SH-SY5Y (cell line): ENCODE measurements around the gene FAT2.

Source experiments
- GATA2 ChIP-seq: IDR thresholded peaks from 2 replicates; pipeline ENCODE4 v1.6.1; 2011; ENCODE audit warnings: mild to moderate bottlenecking, low read depth, low read length
- GATA3 ChIP-seq: IDR thresholded peaks from 2 replicates; pipeline ENCODE4 v1.6.1; 2011; ENCODE audit warnings: low read depth, mild to moderate bottlenecking, low read length, moderate library complexity

FAT2 gene, protein sequence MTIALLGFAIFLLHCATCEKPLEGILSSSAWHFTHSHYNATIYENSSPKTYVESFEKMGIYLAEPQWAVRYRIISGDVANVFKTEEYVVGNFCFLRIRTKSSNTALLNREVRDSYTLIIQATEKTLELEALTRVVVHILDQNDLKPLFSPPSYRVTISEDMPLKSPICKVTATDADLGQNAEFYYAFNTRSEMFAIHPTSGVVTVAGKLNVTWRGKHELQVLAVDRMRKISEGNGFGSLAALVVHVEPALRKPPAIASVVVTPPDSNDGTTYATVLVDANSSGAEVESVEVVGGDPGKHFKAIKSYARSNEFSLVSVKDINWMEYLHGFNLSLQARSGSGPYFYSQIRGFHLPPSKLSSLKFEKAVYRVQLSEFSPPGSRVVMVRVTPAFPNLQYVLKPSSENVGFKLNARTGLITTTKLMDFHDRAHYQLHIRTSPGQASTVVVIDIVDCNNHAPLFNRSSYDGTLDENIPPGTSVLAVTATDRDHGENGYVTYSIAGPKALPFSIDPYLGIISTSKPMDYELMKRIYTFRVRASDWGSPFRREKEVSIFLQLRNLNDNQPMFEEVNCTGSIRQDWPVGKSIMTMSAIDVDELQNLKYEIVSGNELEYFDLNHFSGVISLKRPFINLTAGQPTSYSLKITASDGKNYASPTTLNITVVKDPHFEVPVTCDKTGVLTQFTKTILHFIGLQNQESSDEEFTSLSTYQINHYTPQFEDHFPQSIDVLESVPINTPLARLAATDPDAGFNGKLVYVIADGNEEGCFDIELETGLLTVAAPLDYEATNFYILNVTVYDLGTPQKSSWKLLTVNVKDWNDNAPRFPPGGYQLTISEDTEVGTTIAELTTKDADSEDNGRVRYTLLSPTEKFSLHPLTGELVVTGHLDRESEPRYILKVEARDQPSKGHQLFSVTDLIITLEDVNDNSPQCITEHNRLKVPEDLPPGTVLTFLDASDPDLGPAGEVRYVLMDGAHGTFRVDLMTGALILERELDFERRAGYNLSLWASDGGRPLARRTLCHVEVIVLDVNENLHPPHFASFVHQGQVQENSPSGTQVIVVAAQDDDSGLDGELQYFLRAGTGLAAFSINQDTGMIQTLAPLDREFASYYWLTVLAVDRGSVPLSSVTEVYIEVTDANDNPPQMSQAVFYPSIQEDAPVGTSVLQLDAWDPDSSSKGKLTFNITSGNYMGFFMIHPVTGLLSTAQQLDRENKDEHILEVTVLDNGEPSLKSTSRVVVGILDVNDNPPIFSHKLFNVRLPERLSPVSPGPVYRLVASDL (N-terminal part only)

DNA sequence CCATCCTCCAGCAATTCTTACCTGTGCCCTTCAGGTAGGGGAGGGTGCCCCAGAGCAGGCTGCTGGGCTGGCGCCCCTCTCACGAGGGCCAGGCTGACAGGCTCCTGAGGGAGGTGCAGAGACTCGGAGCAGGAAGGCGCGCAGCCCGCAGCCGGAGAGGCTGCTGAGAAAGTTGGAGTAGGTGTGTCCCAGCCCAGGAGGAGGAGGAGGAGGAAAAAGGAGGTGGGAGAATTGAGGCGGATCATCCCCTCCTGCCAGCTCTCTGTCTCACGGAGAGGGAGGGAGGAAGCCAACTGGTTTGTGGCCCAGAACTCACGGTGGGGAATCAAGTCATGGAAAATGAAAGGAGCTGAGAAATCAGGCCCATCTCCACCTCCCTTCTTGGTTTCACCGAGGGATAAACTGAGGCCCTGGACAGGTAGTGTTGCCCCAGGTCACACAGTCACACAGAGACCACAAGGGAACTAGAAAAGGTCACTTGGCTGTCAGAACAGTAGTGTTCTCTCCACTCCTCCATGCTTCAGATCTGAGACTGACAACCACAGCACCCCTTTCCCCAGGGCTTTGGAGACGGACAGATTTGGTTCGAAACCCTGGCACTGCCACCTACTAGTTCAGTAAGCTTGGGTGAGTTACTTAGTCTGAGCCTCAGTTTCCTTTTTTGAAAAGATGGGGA is at the start of gene FAT2:
FAT2 (minus strand) TSS at position 188 of the 676 bp plus-strand sequence. CDS start 22,400 bp downstream, outside the sequence.
- no peak for TF ChIP-seq GATA3
- TF ChIP-seq GATA2, result no peak

DNA sequence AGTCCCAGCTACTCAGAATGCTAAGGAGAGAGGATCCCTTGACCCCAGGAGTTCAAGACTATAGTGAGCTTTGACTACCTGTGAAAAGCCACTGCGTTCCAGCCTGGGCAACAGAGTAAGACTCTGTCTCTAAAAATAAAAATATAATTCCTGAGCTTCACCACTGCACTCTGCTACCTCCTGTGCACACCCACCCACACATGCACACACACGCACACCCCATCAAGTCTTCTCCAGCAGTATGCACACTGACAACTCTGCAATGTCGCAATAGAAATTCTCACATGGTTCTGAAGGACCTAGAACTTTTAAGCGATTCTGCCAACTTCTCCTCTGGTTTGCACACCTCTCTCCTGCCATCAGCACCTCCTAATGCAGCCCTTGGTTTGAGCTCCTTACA is 47.5 kb upstream of the FAT2 start:
- TF ChIP-seq GATA3 (no peak), GATA2 (no peak)

DNA sequence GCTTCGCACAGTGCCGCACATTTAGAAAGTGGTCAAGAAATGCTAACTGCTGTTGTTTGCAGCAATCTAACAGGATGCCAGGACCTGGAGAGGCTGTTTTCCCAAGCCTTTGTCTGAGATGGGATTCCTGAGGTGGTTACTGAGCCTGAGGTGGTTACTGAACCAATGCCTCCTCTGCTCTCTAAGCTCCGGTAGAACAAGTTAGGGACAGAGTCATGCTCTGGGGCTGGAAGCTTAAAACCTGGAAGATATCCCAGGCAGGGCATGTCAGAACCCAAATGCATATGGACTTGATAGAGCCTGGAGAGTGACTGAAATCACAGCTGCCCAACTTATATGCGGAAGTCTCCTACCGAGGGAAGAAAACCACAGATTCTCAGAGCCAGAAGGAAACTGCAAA is 46.5 kb upstream of the FAT2 start:
- TF ChIP-seq GATA3 (no peak), GATA2 (no peak)

DNA sequence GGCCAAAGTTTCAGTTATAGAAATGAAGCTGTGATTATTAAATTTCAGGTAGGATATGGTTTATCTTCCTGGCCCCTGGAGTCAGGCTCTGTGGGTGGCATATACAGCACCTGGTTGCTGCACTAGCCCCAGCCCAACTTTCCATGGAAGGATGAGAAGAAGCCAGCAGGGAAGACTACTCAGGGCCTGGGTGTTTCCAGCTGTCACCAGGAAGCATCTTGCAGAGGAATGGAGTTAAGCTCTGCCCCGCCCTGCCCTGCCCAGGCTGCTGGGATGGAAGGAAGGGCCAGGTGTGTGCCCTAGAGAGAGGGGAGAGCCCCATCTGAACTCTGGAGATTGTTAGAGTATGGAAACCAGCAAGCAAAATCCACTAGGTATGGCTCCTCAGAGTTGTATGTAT is 42.8 kb upstream of the FAT2 start:
- TF ChIP-seq GATA2 (no peak), GATA3 (no peak)

DNA sequence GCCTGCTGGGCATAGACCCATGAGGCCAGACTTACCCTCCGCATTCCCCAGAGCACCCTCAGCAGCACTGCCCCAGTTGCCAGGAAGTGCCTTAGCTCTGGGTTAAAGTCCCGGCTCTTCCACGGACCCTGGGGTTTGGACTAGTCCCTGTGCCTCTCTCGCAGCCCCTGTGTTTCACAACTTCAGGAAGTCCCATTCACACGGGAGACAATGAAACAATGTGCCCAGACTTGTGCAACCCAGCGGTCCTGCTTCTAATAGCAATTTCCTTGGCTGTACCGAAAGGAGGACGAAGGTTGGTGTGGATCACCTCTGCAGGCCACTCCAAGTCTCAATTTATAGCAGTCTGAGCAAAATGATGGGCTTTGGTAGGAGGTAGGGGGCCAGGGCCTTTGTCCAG is 41.8 kb upstream of the FAT2 start:
- TF ChIP-seq GATA3 (no peak), GATA2 (no peak)

DNA sequence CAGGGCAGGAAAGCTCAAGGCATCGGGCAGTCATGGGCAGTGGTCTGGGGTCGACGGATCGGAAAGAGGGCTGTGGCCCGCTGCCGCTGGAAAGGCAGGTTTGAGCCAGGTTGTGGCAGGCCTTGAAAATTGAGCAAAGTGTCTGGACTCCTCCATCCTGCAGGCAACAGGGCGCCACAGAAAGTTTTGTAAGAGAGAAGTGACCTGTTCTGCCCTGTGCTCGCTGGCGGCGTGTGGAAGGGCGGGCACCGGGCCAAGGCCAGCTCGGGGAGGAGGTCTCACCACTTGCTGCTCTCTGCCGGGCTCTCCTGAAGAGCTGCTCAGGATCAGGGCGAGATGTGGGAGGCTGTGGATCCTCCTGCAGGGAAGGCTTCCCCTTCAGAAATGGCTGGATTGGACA is 41.4 kb upstream of the FAT2 start:
- no peak for TF ChIP-seq GATA2
- TF ChIP-seq GATA3, result no peak

DNA sequence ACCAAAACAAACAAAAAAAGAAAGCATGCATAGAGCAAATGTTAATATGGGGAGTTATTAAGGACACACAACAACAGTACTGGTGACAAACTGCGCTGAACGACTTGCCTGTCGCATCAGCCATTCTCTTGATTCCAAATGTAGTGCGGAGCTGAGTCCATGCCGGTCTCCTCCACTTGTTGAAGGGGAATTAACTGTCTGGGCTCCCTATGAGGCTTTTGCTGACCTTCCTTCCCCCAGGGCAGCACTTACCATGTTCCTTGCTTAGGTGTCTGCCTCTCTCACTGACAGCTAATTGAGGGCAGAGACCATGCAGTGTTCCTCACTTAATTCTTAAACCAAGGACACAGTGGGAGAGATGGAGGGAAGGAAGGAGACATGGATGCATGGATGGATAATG is 40.8 kb upstream of the FAT2 start:
- no peak for TF ChIP-seq GATA2
- TF ChIP-seq GATA3, result no peak

DNA sequence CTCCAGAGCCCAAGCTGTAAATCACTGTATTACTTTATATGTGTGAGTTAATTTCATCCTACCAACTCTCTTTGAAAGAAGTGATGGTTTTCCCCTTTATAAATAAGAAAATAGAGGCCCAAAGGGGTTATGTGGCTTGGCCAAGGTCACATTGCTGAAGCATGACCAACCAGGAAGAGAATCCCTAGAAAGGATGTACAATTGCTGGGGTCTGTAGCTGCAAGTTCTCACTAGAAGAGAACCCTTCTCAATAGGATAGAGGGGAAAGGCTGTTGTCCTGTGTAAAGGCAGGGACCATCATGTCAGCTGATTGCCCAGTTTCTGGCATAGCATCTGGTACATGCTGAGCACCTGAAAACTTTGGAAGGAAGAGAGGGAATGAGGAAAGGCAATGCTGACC is 39.0 kb upstream of the FAT2 start:
- TF ChIP-seq GATA3 (no peak), GATA2 (no peak)

DNA sequence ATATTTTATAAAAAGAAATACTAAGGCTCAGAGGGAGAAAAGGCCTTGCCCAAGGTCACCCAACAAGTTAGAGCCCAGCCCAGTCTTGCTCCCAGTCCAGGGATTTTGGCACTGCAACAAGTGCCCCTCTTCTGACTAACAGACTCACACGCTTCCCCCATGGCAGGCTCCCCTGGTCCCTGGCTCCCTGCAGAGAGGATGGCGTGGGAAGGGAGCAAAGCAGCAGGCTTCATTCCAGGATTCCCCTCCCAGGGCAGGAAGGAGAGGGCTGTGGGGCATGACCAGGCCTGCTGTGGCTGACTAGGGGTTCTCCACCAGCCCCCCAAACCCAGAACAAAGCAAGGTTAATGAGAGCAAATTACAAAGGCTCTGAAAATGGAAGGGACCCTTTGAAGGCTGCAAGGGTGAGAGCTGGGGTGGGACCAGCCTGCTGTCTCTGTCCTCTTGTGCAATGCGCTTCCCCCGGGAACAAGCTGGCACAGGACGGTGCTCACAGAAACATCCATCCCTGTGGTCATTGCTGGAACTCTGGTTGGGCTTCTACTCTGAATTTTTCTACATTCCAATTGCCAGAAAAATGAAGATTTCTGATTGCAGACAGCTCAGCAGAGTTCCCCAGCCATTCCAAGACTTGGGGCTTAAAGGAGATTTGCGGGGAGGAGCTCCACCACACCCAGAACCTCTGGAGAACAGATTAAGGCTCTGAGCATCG is 37.1 kb upstream of the FAT2 start:
- TF ChIP-seq GATA2, result no peak
- TF ChIP-seq GATA3, result no peak

DNA sequence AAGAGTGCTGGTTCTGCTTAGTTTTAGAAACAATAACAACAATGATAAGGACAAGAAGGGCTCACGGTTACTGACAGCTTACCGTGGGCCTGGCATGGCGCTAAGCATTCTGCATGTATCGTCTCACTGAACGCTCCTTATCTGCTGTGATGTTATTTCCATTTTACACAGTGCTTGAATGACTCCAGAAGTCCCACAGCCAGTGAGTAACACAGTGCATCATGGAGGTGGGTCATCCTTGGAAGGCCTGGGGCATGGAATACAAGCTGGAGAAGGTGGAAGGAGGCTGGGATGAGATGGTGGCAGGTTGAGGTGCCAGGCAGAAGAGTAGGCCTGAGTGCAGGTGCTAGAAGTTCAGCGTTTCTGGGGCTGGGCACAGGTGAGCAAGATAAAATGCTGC is 36.5 kb upstream of the FAT2 start:
- TF ChIP-seq GATA2 (no peak), GATA3 (no peak)

DNA sequence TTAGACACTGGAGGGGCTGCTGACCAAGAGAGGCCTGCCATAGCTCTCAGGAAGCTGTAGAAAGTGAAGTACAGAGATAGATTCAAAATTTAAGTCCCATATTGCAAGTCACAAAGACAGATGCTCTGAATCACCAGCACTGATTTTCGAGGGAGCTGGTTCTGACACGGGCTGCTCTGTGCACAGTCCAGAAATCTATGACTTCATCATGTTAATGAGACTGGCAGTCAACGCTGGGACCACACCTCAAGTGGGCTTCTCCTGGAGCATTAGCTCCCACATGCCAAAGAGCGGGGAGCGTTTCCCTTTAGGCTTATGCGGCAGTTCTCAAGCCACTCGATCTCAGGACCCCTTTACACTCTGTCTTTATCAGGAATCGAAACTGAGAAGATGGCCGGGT is 34.2 kb upstream of the FAT2 start:
- TF ChIP-seq GATA3, result no peak
- no peak for TF ChIP-seq GATA2

DNA sequence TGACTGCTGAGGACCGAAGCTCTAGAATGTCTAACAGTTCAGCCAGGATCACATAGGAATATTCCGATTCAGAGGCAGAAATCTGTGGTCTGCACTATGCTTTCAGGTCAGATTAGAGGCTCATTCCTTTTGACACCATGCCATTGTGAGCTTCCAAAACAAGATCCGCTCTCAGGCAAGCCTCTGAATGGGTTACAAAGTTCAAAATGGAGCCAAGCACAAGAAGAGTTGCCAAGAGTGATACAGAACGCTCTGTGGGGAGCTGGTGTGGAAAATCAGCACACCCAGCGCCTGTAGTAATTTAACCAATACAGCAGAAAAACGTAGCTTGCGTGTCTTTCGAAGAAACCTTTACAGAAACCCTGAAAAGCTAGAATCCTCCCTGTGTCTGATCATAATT is 33.3 kb upstream of the FAT2 start:
- TF ChIP-seq GATA3 (no peak), GATA2 (no peak)

DNA sequence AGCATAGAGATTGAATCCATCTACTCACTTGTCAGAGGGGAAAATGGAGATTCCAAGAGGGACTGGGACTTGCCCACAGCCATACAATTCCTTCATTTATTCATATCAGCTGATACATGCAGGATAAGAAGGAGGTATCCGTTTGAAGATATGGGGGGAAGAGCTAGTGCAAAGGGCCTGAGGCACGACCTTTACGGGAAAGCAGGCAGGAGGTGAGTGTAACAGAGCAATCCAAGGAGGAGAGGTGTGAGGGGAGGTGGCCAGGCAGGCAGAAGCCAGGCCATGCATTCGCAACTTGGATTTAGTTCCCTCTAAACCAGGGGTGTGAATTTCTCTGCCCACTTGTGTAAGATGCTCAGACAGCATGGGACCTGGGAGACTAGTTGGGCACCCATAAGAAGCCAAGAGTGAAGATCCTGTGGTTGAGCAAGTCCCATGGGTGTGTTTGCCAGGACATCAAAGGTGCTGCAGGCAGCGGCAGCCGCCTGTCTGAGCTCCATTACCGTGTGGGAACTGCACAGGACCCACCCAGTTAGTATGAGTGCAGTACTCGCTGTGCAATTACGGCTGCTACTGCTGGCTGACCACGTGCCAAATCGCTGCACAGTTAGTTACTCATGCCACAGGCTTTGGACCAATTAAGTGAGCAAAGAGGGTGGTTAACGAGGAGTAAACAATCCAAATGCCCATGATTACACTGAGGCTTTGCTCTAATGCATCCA is 31.4 kb upstream of the FAT2 start:
- TF ChIP-seq GATA3 (no peak), GATA2 (no peak)
